ENCODE results near the gene CLSTN2.

The CLSTN2 gene

DNA sequence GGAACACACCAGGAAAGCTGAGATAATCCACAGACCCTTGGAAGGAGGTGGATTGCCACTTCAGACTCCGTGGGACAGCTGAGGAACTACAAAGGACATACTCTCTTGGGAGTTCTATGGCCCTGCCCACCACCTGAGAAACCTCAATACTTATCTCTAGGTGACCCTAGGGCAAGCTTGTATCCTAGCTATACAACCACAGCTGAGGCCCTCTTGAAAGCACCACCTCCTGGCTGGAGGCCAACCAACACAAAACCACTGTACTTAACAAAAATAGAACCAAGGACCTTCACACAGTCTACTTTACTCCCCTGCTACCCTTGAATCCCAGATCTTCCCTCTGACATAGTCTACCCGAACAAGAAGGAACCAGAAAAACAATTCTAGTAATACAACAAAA lies 682.1 kb downstream of the CLSTN2 start:
- no peak for DNase-seq (ENCODE audit: low read depth)
- TF ChIP-seq, protein P1, sequence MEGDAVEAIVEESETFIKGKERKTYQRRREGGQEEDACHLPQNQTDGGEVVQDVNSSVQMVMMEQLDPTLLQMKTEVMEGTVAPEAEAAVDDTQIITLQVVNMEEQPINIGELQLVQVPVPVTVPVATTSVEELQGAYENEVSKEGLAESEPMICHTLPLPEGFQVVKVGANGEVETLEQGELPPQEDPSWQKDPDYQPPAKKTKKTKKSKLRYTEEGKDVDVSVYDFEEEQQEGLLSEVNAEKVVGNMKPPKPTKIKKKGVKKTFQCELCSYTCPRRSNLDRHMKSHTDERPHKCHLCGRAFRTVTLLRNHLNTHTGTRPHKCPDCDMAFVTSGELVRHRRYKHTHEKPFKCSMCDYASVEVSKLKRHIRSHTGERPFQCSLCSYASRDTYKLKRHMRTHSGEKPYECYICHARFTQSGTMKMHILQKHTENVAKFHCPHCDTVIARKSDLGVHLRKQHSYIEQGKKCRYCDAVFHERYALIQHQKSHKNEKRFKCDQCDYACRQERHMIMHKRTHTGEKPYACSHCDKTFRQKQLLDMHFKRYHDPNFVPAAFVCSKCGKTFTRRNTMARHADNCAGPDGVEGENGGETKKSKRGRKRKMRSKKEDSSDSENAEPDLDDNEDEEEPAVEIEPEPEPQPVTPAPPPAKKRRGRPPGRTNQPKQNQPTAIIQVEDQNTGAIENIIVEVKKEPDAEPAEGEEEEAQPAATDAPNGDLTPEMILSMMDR (IDR thresholded peaks at IDR 0.05; ENCODE audit: control insufficient read depth, insufficient read depth, low read depth, low read length, missing control alignments): no peak

DNA sequence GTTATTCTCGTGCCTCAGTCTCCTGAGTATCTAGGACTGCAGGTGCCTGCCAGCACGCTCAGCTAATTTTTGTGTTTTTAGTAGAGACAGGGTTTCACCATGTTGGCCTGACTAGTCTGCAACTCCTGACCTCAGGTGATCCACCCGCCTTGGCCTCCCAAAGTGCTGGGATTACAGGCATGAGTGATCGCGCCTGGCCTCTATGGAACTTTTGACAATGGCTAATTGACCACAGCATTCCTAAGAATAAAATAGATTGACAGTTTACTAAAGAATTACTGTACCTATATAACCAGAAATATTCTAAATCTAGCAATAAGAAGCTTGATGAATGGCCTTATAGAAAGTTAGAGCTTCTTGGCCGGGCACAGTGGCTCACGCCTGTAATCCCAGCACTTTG lies 691.9 kb downstream of the CLSTN2 start:
- TF ChIP-seq, protein P1 (IDR thresholded peaks at IDR 0.05; ENCODE audit: control insufficient read depth, insufficient read depth, low read depth, low read length, missing control alignments): no peak
- no peak for DNase-seq (ENCODE audit: low read depth)
- no peak overlapping the region for H3K4me3 ChIP-seq (ENCODE audit: control insufficient read depth, low read depth, low read length)

More for the DNA sequence above, 682.1 kb downstream of the CLSTN2 start:
- H3K4me3 ChIP-seq (ENCODE audit: control insufficient read depth, low read depth, low read length): no peak overlapping the region

Measured in AG09309 (cell line).